Stimulated activated CD4-positive, alpha-beta T cell treated with anti-CD3 and anti-CD28 coated beads, Interleukin-4, amount 100 ng/mL, for 1 hour (primary cell): ENCODE results near the gene MAPT.
A peak's percentile ranks its signal among the peaks of the same experiment; 100 is the strongest.
"Not testable (repeated sequence)": the region's sequence is repeated elsewhere in the genome, so short reads cannot be mapped to it uniquely, and the experiment has no call there.

Experiments
- DNase-seq: peaks from one replicate; pipeline ENCODE4 v3.0.0-alpha.2; 2020

The MAPT gene

DNA sequence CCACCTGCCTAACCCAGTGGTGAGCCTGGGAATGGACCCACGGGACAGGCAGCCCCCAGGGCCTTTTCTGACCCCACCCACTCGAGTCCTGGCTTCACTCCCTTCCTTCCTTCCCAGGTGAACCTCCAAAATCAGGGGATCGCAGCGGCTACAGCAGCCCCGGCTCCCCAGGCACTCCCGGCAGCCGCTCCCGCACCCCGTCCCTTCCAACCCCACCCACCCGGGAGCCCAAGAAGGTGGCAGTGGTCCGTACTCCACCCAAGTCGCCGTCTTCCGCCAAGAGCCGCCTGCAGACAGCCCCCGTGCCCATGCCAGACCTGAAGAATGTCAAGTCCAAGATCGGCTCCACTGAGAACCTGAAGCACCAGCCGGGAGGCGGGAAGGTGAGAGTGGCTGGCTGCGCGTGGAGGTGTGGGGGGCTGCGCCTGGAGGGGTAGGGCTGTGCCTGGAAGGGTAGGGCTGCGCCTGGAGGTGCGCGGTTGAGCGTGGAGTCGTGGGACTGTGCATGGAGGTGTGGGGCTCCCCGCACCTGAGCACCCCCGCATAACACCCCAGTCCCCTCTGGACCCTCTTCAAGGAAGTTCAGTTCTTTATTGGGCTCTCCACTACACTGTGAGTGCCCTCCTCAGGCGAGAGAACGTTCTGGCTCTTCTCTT is 102.1 kb downstream of the MAPT start:
- DNase-seq = no peak

DNA sequence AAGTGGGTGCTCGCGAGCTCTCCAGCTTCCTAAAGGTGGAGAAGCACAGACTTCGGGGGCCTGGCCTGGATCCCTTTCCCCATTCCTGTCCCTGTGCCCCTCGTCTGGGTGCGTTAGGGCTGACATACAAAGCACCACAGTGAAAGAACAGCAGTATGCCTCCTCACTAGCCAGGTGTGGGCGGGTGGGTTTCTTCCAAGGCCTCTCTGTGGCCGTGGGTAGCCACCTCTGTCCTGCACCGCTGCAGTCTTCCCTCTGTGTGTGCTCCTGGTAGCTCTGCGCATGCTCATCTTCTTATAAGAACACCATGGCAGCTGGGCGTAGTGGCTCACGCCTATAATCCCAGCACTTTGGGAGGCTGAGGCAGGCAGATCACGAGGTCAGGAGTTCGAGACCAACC is 102.8 kb downstream of the MAPT start:
- no peak for DNase-seq

DNA sequence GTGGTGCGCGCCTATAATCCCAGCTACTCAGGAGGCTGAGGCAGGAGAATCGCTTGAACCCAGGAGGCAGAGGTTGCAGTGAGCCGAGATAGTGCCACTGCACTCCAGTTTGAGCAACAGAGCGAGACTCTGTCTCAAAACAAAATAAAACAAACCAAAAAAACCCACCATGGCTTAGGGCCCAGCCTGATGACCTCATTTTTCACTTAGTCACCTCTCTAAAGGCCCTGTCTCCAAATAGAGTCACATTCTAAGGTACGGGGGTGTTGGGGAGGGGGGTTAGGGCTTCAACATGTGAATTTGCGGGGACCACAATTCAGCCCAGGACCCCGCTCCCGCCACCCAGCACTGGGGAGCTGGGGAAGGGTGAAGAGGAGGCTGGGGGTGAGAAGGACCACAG is 103.3 kb downstream of the MAPT start:
- no peak for DNase-seq

DNA sequence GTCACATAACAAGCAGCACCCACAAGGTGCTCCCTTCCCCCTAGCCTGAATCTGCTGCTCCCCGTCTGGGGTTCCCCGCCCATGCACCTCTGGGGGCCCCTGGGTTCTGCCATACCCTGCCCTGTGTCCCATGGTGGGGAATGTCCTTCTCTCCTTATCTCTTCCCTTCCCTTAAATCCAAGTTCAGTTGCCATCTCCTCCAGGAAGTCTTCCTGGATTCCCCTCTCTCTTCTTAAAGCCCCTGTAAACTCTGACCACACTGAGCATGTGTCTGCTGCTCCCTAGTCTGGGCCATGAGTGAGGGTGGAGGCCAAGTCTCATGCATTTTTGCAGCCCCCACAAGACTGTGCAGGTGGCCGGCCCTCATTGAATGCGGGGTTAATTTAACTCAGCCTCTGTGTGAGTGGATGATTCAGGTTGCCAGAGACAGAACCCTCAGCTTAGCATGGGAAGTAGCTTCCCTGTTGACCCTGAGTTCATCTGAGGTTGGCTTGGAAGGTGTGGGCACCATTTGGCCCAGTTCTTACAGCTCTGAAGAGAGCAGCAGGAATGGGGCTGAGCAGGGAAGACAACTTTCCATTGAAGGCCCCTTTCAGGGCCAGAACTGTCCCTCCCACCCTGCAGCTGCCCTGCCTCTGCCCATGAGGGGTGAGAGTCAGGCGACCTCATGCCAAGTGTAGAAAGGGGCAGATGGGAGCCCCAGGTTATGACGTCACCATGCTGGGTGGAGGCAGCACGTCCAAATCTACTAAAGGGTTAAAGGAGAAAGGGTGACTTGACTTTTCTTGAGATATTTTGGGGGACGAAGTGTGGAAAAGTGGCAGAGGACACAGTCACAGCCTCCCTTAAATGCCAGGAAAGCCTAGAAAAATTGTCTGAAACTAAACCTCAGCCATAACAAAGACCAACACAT is 104.9 kb downstream of the MAPT start, which contains the start of gene STH:
TSS of gene STH (plus strand) at position 264 of the 913 bp plus-strand sequence. CDS start at position 294, 30 bp downstream.
- DNase-seq = no peak

DNA sequence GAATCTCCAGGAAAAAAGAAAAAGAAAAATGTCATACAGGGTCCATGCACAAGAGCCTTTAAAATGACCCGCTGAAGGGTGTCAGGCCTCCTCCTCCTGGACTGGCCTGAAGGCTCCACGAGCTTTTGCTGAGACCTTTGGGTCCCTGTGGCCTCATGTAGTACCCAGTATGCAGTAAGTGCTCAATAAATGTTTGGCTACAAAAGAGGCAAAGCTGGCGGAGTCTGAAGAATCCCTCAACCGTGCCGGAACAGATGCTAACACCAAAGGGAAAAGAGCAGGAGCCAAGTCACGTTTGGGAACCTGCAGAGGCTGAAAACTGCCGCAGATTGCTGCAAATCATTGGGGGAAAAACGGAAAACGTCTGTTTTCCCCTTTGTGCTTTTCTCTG is 105.5 kb downstream of the MAPT start:
- DNase-seq = no peak

DNA sequence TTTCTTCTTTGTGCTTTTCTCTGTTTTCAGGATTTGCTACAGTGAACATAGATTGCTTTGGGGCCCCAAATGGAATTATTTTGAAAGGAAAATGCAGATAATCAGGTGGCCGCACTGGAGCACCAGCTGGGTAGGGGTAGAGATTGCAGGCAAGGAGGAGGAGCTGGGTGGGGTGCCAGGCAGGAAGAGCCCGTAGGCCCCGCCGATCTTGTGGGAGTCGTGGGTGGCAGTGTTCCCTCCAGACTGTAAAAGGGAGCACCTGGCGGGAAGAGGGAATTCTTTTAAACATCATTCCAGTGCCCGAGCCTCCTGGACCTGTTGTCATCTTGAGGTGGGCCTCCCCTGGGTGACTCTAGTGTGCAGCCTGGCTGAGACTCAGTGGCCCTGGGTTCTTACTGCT is 105.9 kb downstream of the MAPT start:
- no peak for DNase-seq

DNA sequence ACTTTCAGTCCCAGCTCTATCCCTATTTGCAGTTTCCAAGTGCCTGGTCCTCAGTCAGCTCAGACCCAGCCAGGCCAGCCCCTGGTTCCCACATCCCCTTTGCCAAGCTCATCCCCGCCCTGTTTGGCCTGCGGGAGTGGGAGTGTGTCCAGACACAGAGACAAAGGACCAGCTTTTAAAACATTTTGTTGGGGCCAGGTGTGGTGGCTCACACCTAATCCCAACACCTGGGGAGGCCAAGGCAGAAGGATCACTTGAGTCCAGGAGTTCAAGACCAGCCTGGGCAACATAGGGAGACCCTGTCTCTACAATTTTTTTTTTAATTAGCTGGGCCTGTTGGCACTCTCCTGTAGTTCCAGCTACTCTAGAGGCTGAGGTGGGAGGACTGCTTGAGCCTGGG is 106.4 kb downstream of the MAPT start:
- DNase-seq = no peak

DNA sequence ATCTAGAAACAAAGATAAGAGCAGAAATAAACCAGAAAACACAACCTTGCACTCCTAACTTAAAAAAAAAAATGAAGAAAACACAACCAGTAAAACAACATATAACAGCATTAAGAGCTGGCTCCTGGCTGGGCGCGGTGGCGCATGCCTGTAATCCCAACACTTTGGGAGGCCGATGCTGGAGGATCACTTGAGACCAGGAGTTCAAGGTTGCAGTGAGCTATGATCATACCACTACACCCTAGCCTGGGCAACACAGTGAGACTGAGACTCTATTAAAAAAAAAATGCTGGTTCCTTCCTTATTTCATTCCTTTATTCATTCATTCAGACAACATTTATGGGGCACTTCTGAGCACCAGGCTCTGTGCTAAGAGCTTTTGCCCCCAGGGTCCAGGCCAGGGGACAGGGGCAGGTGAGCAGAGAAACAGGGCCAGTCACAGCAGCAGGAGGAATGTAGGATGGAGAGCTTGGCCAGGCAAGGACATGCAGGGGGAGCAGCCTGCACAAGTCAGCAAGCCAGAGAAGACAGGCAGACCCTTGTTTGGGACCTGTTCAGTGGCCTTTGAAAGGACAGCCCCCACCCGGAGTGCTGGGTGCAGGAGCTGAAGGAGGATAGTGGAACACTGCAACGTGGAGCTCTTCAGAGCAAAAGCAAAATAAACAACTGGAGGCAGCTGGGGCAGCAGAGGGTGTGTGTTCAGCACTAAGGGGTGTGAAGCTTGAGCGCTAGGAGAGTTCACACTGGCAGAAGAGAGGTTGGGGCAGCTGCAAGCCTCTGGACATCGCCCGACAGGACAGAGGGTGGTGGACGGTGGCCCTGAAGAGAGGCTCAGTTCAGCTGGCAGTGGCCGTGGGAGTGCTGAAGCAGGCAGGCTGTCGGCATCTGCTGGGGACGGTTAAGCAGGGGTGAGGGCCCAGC is 107.3 kb downstream of the MAPT start:
- DNase-seq = no peak

DNA sequence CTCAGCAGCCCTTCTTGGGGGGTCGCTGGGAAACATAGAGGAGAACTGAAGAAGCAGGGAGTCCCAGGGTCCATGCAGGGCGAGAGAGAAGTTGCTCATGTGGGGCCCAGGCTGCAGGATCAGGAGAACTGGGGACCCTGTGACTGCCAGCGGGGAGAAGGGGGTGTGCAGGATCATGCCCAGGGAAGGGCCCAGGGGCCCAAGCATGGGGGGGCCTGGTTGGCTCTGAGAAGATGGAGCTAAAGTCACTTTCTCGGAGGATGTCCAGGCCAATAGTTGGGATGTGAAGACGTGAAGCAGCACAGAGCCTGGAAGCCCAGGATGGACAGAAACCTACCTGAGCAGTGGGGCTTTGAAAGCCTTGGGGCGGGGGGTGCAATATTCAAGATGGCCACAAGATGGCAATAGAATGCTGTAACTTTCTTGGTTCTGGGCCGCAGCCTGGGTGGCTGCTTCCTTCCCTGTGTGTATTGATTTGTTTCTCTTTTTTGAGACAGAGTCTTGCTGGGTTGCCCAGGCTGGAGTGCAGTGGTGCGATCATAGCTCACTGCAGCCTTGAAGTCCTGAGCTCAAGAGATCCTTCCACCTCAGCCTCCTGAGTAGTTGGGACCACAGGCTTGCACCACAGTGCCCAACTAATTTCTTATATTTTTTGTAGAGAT is 108.1 kb downstream of the MAPT start:
- peak; percentile 63 for DNase-seq

DNA sequence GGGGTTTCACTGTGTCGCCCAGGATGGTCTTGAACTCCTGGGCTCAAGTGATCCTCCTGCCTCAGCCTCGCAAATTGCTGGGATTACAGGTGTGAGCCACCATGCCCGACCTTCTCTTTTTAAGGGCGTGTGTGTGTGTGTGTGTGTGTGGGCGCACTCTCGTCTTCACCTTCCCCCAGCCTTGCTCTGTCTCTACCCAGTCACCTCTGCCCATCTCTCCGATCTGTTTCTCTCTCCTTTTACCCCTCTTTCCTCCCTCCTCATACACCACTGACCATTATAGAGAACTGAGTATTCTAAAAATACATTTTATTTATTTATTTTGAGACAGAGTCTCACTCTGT is 108.6 kb downstream of the MAPT start:
- DNase-seq = no peak

DNA sequence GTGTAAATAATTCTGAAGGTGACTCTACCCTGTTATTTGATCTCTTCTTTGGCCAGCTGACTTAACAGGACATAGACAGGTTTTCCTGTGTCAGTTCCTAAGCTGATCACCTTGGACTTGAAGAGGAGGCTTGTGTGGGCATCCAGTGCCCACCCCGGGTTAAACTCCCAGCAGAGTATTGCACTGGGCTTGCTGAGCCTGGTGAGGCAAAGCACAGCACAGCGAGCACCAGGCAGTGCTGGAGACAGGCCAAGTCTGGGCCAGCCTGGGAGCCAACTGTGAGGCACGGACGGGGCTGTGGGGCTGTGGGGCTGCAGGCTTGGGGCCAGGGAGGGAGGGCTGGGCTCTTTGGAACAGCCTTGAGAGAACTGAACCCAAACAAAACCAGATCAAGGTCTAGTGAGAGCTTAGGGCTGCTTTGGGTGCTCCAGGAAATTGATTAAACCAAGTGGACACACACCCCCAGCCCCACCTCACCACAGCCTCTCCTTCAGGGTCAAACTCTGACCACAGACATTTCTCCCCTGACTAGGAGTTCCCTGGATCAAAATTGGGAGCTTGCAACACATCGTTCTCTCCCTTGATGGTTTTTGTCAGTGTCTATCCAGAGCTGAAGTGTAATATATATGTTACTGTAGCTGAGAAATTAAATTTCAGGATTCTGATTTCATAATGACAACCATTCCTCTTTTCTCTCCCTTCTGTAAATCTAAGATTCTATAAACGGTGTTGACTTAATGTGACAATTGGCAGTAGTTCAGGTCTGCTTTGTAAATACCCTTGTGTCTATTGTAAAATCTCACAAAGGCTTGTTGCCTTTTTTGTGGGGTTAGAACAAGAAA is 109.8 kb downstream of the MAPT start:
- DNase-seq = no peak

DNA sequence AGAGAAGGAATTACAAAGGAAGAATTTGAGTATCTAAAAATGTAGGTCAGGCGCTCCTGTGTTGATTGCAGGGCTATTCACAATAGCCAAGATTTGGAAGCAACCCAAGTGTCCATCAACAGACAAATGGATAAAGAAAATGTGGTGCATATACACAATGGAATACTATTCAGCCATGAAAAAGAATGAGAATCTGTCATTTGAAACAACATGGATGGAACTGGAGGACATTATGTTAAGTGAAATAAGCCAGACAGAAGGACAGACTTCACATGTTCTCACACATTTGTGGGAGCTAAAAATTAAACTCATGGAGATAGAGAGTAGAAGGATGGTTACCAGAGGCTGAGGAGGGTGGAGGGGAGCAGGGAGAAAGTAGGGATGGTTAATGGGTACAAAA is 111.7 kb downstream of the MAPT start:
- DNase-seq = not testable (repeated sequence)

DNA sequence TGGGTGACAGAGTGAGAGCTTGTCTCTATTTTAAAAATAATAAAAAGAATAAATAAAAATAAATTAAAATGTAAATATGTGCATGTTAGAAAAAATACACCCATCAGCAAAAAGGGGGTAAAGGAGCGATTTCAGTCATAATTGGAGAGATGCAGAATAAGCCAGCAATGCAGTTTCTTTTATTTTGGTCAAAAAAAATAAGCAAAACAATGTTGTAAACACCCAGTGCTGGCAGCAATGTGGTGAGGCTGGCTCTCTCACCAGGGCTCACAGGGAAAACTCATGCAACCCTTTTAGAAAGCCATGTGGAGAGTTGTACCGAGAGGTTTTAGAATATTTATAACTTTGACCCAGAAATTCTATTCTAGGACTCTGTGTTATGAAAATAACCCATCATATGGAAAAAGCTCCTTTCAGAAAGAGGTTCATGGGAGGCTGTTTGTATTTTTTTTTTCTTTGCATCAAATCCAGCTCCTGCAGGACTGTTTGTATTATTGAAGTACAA is 113.2 kb downstream of the MAPT start:
- no peak for DNase-seq

DNA sequence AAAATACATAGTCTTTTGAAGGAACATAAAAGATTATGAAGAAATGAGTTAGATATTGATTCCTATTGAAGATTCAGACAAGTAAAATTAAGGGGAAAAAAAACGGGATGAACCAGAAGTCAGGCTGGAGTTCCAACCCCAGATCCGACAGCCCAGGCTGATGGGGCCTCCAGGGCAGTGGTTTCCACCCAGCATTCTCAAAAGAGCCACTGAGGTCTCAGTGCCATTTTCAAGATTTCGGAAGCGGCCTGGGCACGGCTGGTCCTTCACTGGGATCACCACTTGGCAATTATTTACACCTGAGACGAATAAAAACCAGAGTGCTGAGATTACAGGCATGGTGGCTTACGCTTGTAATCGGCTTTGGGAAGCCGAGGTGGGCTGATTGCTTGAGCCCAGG is 114.2 kb downstream of the MAPT start:
- DNase-seq = no peak

DNA sequence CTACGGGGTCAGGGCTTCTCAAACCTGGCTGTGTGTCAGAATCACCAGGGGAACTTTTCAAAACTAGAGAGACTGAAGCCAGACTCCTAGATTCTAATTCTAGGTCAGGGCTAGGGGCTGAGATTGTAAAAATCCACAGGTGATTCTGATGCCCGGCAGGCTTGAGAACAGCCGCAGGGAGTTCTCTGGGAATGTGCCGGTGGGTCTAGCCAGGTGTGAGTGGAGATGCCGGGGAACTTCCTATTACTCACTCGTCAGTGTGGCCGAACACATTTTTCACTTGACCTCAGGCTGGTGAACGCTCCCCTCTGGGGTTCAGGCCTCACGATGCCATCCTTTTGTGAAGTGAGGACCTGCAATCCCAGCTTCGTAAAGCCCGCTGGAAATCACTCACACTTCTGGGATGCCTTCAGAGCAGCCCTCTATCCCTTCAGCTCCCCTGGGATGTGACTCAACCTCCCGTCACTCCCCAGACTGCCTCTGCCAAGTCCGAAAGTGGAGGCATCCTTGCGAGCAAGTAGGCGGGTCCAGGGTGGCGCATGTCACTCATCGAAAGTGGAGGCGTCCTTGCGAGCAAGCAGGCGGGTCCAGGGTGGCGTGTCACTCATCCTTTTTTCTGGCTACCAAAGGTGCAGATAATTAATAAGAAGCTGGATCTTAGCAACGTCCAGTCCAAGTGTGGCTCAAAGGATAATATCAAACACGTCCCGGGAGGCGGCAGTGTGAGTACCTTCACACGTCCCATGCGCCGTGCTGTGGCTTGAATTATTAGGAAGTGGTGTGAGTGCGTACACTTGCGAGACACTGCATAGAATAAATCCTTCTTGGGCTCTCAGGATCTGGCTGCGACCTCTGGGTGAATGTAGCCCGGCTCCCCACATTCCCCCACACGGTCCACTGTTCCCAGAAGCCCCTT is 115.6 kb downstream of the MAPT start:
- DNase-seq = no peak

DNA sequence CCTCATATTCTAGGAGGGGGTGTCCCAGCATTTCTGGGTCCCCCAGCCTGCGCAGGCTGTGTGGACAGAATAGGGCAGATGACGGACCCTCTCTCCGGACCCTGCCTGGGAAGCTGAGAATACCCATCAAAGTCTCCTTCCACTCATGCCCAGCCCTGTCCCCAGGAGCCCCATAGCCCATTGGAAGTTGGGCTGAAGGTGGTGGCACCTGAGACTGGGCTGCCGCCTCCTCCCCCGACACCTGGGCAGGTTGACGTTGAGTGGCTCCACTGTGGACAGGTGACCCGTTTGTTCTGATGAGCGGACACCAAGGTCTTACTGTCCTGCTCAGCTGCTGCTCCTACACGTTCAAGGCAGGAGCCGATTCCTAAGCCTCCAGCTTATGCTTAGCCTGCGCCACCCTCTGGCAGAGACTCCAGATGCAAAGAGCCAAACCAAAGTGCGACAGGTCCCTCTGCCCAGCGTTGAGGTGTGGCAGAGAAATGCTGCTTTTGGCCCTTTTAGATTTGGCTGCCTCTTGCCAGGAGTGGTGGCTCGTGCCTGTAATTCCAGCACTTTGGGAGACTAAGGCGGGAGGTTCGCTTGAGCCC is 116.3 kb downstream of the MAPT start:
- no peak for DNase-seq

DNA sequence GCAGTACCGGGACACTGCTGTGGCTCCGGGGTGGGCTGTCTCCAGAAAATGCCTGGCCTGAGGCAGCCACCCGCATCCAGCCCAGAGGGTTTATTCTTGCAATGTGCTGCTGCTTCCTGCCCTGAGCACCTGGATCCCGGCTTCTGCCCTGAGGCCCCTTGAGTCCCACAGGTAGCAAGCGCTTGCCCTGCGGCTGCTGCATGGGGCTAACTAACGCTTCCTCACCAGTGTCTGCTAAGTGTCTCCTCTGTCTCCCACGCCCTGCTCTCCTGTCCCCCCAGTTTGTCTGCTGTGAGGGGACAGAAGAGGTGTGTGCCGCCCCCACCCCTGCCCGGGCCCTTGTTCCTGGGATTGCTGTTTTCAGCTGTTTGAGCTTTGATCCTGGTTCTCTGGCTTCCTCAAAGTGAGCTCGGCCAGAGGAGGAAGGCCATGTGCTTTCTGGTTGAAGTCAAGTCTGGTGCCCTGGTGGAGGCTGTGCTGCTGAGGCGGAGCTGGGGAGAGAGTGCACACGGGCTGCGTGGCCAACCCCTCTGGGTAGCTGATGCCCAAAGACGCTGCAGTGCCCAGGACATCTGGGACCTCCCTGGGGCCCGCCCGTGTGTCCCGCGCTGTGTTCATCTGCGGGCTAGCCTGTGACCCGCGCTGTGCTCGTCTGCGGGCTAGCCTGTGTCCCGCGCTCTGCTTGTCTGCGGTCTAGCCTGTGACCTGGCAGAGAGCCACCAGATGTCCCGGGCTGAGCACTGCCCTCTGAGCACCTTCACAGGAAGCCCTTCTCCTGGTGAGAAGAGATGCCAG is 117.6 kb downstream of the MAPT start:
- no peak for DNase-seq

DNA sequence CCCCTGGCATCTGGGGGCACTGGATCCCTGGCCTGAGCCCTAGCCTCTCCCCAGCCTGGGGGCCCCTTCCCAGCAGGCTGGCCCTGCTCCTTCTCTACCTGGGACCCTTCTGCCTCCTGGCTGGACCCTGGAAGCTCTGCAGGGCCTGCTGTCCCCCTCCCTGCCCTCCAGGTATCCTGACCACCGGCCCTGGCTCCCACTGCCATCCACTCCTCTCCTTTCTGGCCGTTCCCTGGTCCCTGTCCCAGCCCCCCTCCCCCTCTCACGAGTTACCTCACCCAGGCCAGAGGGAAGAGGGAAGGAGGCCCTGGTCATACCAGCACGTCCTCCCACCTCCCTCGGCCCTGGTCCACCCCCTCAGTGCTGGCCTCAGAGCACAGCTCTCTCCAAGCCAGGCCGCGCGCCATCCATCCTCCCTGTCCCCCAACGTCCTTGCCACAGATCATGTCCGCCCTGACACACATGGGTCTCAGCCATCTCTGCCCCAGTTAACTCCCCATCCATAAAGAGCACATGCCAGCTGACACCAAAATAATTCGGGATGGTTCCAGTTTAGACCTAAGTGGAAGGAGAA is 118.2 kb downstream of the MAPT start:
- DNase-seq = no peak

DNA sequence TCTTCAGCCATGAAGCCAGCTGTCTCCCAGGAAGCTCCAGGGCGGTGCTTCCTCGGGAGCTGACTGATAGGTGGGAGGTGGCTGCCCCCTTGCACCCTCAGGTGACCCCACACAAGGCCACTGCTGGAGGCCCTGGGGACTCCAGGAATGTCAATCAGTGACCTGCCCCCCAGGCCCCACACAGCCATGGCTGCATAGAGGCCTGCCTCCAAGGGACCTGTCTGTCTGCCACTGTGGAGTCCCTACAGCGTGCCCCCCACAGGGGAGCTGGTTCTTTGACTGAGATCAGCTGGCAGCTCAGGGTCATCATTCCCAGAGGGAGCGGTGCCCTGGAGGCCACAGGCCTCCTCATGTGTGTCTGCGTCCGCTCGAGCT is 118.8 kb downstream of the MAPT start:
- no peak for DNase-seq
